ENCODE data around the gene ZNF385B.

GRCh38 chr2:179403624-179404023 is 457.8 kb downstream of the ZNF385B start:
- TF ChIP-seq CTCF (IDR thresholded peaks at IDR 0.05; ENCODE audit: borderline replicate concordance, extremely low read depth, low read length, poor library complexity, severe bottlenecking) (no peak), EZH2 (IDR thresholded peaks at IDR 0.05; ENCODE audit: borderline replicate concordance, low read depth, low read length, severe bottlenecking) (no peak)

All from DND-41 (cell line).